Neural progenitor cell (in vitro differentiated cells): ENCODE measurements around the gene NSD1. TPM values are rescaled to one million over a fixed set of nuclear protein-coding genes. Genes with fewer than 3 reads are reported as not detected.

Experiments used
- DNase-seq: peaks from one replicate; pipeline ENCODE4 v3.0.0-alpha.2; 2016; ENCODE audit warnings: low spot score
- H2AFZ ChIP-seq: fragments of 200-600 bp; sonication (generic); replicated peaks from 2 replicates; pipeline ENCODE4 v1.6.1; 2016; ENCODE audit warnings: antibody characterized with exemption
- H3F3A ChIP-seq: fragments of 200-600 bp; sonication (generic); 2 replicates; pipeline ENCODE4 v1.6.1; 2016; ENCODE audit warnings: antibody characterized with exemption, low read depth
- H3K27ac ChIP-seq: fragments of 200-600 bp; sonication (generic); 2 replicates; pipeline ENCODE4 v1.5.1; 2016; ENCODE audit warnings: mild to moderate bottlenecking
- H3K27me3 ChIP-seq: fragments of 200-600 bp; sonication (generic); 2 replicates; pipeline ENCODE4 v1.6.1; 2016; ENCODE audit warnings: mild to moderate bottlenecking, moderate library complexity
- H3K36me3 ChIP-seq: fragments of 200-600 bp; sonication (generic); 2 replicates; pipeline ENCODE4 v1.5.1; 2016
- H3K4me1 ChIP-seq: fragments of 200-600 bp; sonication (generic); 2 replicates; pipeline ENCODE4 v1.6.1; 2016; ENCODE audit warnings: mixed run types
- H3K4me2 ChIP-seq: fragments of 200-600 bp; sonication (generic); 2 replicates; pipeline ENCODE4 v1.6.1; 2016
- H3K4me3 ChIP-seq: fragments of 200-600 bp; sonication (generic); 2 replicates; pipeline ENCODE4 v1.5.1; 2016
- H3K79me2 ChIP-seq: fragments of 200-600 bp; sonication (generic); 2 replicates; pipeline ENCODE4 v1.6.1; 2016; ENCODE audit warnings: low read depth
- H3K9ac ChIP-seq: fragments of 200-600 bp; sonication (generic); 2 replicates; pipeline ENCODE4 v1.6.1; 2016
- H3K9me3 ChIP-seq: fragments of 200-600 bp; sonication (generic); 2 replicates; pipeline ENCODE4 v1.5.1; 2016; ENCODE audit warnings: low read depth
- H4K20me1 ChIP-seq: fragments of 200-600 bp; sonication (generic); 2 replicates; pipeline ENCODE4 v1.6.1; 2016; ENCODE audit warnings: low read depth
- H3K27ac Mint-ChIP-seq: 3 replicates; pipeline ENCODE4 v1.8.0; 2021; ENCODE audit warnings: mixed read lengths
- H3K27me3 Mint-ChIP-seq: 2 replicates; pipeline ENCODE4 v1.8.0; 2022; ENCODE audit warnings: low read depth, mild to moderate bottlenecking, inconsistent platforms, moderate library complexity, mixed read lengths; ENCODE audit not compliant: insufficient read depth
- H3K36me3 Mint-ChIP-seq: 3 replicates; pipeline ENCODE4 v1.8.0; 2021; ENCODE audit warnings: mixed read lengths
- H3K4me1 Mint-ChIP-seq: 3 replicates; pipeline ENCODE4 v1.8.0; 2021; ENCODE audit warnings: mixed read lengths
- H3K4me3 Mint-ChIP-seq: 3 replicates; pipeline ENCODE4 v1.8.0; 2021; ENCODE audit warnings: mild to moderate bottlenecking, moderate library complexity, mixed read lengths
- H3K9me3 Mint-ChIP-seq: 3 replicates; pipeline ENCODE4 v1.8.0; 2020; ENCODE audit warnings: mixed read lengths
- EZH2 ChIP-seq: fragments of 200-600 bp; sonication (generic); IDR thresholded peaks from 2 replicates; pipeline ENCODE4 v1.6.1; 2017; ENCODE audit warnings: antibody characterized with exemption, mild to moderate bottlenecking, moderate library complexity
- EZH2phosphoT487 ChIP-seq: fragments of 200-600 bp; sonication (generic); IDR thresholded peaks from 2 replicates; pipeline ENCODE4 v1.6.1; 2017; ENCODE audit warnings: antibody characterized with exemption
- total RNA-seq: library from RNA; depleted of rRNA; stranded (reverse); fragments of >200 nt; gene quantifications from 2 replicates; pipeline ENCODE4 v1.2.3, GENCODE V29; 2015; ENCODE audit warnings: low replicate concordance
- TF ChIP-seq, protein P1 (sequence below): fragments of 200-600 bp; sonication (generic); IDR thresholded peaks from 2 replicates; pipeline ENCODE4 v1.5.1; 2017; ENCODE audit warnings: antibody characterized with exemption, mild to moderate bottlenecking

NSD1 gene
- total RNA-seq, 1 donor from 2014 or later = 114 TPM

- peaks cover 8% of the 10 kb centered on the region for H3K27me3 ChIP-seq
- no peaks in the 10 kb centered on the region for H3K36me3 Mint-ChIP-seq
- H3K4me3 Mint-ChIP-seq = no peak overlapping the region
- H4K20me1 ChIP-seq = no peaks in the 10 kb centered on the region
- H3K4me2 ChIP-seq = no peak overlapping the region
- no peak for DNase-seq
- peaks cover 30% of the 10 kb centered on the region for H3K4me1 Mint-ChIP-seq
- peaks cover 18% of the 10 kb centered on the region for H3F3A ChIP-seq
- peak overlapping the region; percentile 63 for H3K27ac Mint-ChIP-seq
- no peaks in the 10 kb centered on the region for H3K79me2 ChIP-seq
- peaks cover 16% of the 10 kb centered on the region for H3K4me1 ChIP-seq
- H3K27ac ChIP-seq = no peak overlapping the region
- no peaks in the 10 kb centered on the region for H3K9me3 ChIP-seq
- H3K9ac ChIP-seq = no peak overlapping the region
- no peaks in the 10 kb centered on the region for H3K36me3 ChIP-seq
- H2AFZ ChIP-seq = no peak overlapping the region
- H3K9me3 Mint-ChIP-seq = no peaks in the 10 kb centered on the region
- H3K27me3 Mint-ChIP-seq = peaks cover 19% of the 10 kb centered on the region
- TF ChIP-seq, protein P1, sequence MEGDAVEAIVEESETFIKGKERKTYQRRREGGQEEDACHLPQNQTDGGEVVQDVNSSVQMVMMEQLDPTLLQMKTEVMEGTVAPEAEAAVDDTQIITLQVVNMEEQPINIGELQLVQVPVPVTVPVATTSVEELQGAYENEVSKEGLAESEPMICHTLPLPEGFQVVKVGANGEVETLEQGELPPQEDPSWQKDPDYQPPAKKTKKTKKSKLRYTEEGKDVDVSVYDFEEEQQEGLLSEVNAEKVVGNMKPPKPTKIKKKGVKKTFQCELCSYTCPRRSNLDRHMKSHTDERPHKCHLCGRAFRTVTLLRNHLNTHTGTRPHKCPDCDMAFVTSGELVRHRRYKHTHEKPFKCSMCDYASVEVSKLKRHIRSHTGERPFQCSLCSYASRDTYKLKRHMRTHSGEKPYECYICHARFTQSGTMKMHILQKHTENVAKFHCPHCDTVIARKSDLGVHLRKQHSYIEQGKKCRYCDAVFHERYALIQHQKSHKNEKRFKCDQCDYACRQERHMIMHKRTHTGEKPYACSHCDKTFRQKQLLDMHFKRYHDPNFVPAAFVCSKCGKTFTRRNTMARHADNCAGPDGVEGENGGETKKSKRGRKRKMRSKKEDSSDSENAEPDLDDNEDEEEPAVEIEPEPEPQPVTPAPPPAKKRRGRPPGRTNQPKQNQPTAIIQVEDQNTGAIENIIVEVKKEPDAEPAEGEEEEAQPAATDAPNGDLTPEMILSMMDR = no peak
- TF ChIP-seq EZH2phosphoT487 (no peak), EZH2 (no peak)
- H3K4me3 ChIP-seq = no peak overlapping the region
These were observed 43.5 kb upstream of the NSD1 start for GRCh38 chr5:177089825-177090641.

GRCh38 chr5:177090813-177091212 lies 42.8 kb upstream of the NSD1 start:
- Mint-ChIP-seq H3K4me1 (peaks cover 32% of the 10 kb centered on the region), H3K27me3 (peaks cover 22% of the 10 kb centered on the region), H3K9me3 (no peaks in the 10 kb centered on the region), H3K36me3 (no peaks in the 10 kb centered on the region), H3K27ac (no peak overlapping the region), H3K4me3 (no peak overlapping the region)
- no peak overlapping the region for H3K4me3 ChIP-seq
- H3K27me3 ChIP-seq = peaks cover 8% of the 10 kb centered on the region
- no peaks in the 10 kb centered on the region for H4K20me1 ChIP-seq
- H3K9me3 ChIP-seq = no peaks in the 10 kb centered on the region
- DNase-seq = no peak
- no peak overlapping the region for H3K27ac ChIP-seq
- H3F3A ChIP-seq = peaks cover 10% of the 10 kb centered on the region
- TF ChIP-seq, protein P1 = no peak
- no peaks in the 10 kb centered on the region for H3K36me3 ChIP-seq
- H2AFZ ChIP-seq = no peak overlapping the region
- H3K4me1 ChIP-seq = peaks cover 14% of the 10 kb centered on the region
- H3K9ac ChIP-seq = no peak overlapping the region
- H3K79me2 ChIP-seq = no peaks in the 10 kb centered on the region
- H3K4me2 ChIP-seq = no peak overlapping the region

DNA sequence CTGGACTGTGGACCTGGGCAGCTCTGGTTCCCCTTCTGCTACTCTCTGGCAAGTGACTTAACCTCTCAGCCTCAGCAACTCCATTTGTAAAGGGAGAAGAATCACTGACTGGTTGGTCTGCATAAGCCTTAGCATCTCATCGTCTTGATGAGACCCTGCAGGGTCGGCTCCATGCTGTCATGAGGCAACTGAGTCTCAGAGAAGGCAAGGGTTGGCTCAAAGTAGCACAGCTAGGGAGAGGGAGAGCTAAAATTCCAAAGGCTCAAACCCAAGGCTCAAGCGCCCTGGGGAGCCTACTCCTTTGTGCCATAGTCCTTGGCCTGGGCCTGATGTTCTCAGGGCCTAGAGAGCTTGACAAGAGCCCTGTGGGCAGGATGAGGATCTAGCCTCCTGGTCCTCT lies 42.3 kb upstream of the NSD1 start:
- H3F3A ChIP-seq = peaks cover 6% of the 10 kb centered on the region

More for the DNA sequence above, 42.3 kb upstream of the NSD1 start:
- H3K4me2 ChIP-seq = no peak overlapping the region
- Mint-ChIP-seq H3K36me3 (no peaks in the 10 kb centered on the region), H3K27ac (no peak overlapping the region), H3K27me3 (peaks cover 18% of the 10 kb centered on the region), H3K4me1 (peaks cover 28% of the 10 kb centered on the region), H3K4me3 (no peak overlapping the region), H3K9me3 (no peaks in the 10 kb centered on the region)
- H3K79me2 ChIP-seq = no peaks in the 10 kb centered on the region
- DNase-seq = no peak
- no peaks in the 10 kb centered on the region for H3K9me3 ChIP-seq
- H3K4me1 ChIP-seq = peaks cover 10% of the 10 kb centered on the region
- H3K36me3 ChIP-seq = no peaks in the 10 kb centered on the region
- H3K9ac ChIP-seq = no peak overlapping the region
- no peaks in the 10 kb centered on the region for H4K20me1 ChIP-seq
- peaks cover 8% of the 10 kb centered on the region for H3K27me3 ChIP-seq
- H3K27ac ChIP-seq = no peak overlapping the region
- H3K4me3 ChIP-seq = no peak overlapping the region
- no peak overlapping the region for H2AFZ ChIP-seq
- TF ChIP-seq EZH2phosphoT487 (no peak), EZH2 (no peak)
- TF ChIP-seq, protein P1 = no peak
